ENCODE measurements around the gene SETD2. TPM values are rescaled to one million over a fixed set of nuclear protein-coding genes. Genes with fewer than 3 reads are reported as not detected.
A peak's percentile ranks its signal among the peaks of the same experiment; 100 is the strongest.

The SETD2 gene
- total RNA-seq, 1 donor from 2014 or later: 19.7 TPM

- FAIRE-seq: no peak
- no peak for TF ChIP-seq CTCF (IDR thresholded peaks at IDR 0.05; ENCODE audit: insufficient read depth, low read length, severe bottlenecking)
- Histone ChIP-seq H3K27me3 (ENCODE audit: control insufficient read depth, insufficient read depth, low read length) (no peaks in the 10 kb centered on the region), H3K36me3 (ENCODE audit: control insufficient read depth, insufficient read depth, low read length) (peaks cover 67% of the 10 kb centered on the region), H3K4me3 (ENCODE audit: low read depth, low read length) (no peak overlapping the region)
- DNase-seq (ENCODE audit: low read depth): no peak
These were observed 159.3 kb downstream of the SETD2 start for GRCh38 chr3:47004369-47005211.

GRCh38 chr3:47003461-47004368 lies 160.2 kb downstream of the SETD2 start:
- FAIRE-seq (no peak), DNase-seq (ENCODE audit: low read depth) (no peak)
- peaks cover 75% of the 10 kb centered on the region for H3K36me3 ChIP-seq (ENCODE audit: control insufficient read depth, insufficient read depth, low read length)

GRCh38 chr3:47003056-47003410 lies 160.9 kb downstream of the SETD2 start:
- TF ChIP-seq CTCF (IDR thresholded peaks at IDR 0.05; ENCODE audit: insufficient read depth, low read length, severe bottlenecking): no peak

More at GRCh38 chr3:47003461-47004368, 160.2 kb downstream of the SETD2 start:
- Histone ChIP-seq H3K4me3 (ENCODE audit: low read depth, low read length) (no peak overlapping the region), H3K27me3 (ENCODE audit: control insufficient read depth, insufficient read depth, low read length) (no peaks in the 10 kb centered on the region)
- no peak for TF ChIP-seq CTCF (IDR thresholded peaks at IDR 0.05; ENCODE audit: insufficient read depth, low read length, severe bottlenecking)

GRCh38 chr3:47002171-47003055 lies 161.5 kb downstream of the SETD2 start:
- Histone ChIP-seq H3K27me3 (ENCODE audit: control insufficient read depth, insufficient read depth, low read length) (no peaks in the 10 kb centered on the region), H3K4me3 (ENCODE audit: low read depth, low read length) (no peak overlapping the region), H3K36me3 (ENCODE audit: control insufficient read depth, insufficient read depth, low read length) (peaks cover 74% of the 10 kb centered on the region)
- FAIRE-seq: peak; percentile 66
- no peak for TF ChIP-seq CTCF (IDR thresholded peaks at IDR 0.05; ENCODE audit: insufficient read depth, low read length, severe bottlenecking)
- DNase-seq (ENCODE audit: low read depth): no peak

More at GRCh38 chr3:47003056-47003410, 160.9 kb downstream of the SETD2 start:
- FAIRE-seq (no peak), DNase-seq (ENCODE audit: low read depth) (no peak)
- peaks cover 76% of the 10 kb centered on the region for H3K36me3 ChIP-seq (ENCODE audit: control insufficient read depth, insufficient read depth, low read length)
- no peaks in the 10 kb centered on the region for H3K27me3 ChIP-seq (ENCODE audit: control insufficient read depth, insufficient read depth, low read length)
- H3K4me3 ChIP-seq (ENCODE audit: low read depth, low read length): no peak overlapping the region

GRCh38 chr3:47001731-47002170 lies 162.2 kb downstream of the SETD2 start:
- Histone ChIP-seq H3K4me3 (ENCODE audit: low read depth, low read length) (no peak overlapping the region), H3K36me3 (ENCODE audit: control insufficient read depth, insufficient read depth, low read length) (peaks cover 73% of the 10 kb centered on the region), H3K27me3 (ENCODE audit: control insufficient read depth, insufficient read depth, low read length) (no peaks in the 10 kb centered on the region)
- DNase-seq (ENCODE audit: low read depth) (no peak), FAIRE-seq (no peak)
- no peak for TF ChIP-seq CTCF (IDR thresholded peaks at IDR 0.05; ENCODE audit: insufficient read depth, low read length, severe bottlenecking)
